Measurements from ENCODE around the gene TP53BP1. TPM values are rescaled to one million over a fixed set of nuclear protein-coding genes. Genes with fewer than 3 reads are reported as not detected.

TP53BP1 gene
- total RNA-seq, 4 donors from 2014 or later, result 11.9 to 27.6 (median 20.6) TPM

DNA sequence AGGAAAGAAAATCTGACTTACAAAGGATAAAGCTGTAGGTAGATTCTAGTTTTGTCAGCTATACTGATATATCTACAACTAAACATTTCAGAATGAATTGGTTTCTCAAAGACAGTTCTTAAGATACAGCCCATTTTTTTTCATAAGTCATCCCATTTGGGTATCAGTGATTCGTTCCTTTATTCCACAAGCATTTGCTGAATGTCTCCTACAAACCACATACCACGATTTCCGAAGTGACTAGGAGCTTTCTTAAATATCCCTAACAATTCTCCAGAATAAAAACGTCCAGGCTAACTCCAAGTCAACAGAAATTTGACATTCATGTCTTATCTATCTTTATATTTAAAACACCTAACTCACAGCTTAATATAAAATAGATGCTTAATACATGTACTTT, 59.8 kb downstream of the TP53BP1 start:
- WGBS, 2 donors, result 89 to 92% methylated on average over 4 of the region's 4 CpGs
- TF ChIP-seq, protein P1, sequence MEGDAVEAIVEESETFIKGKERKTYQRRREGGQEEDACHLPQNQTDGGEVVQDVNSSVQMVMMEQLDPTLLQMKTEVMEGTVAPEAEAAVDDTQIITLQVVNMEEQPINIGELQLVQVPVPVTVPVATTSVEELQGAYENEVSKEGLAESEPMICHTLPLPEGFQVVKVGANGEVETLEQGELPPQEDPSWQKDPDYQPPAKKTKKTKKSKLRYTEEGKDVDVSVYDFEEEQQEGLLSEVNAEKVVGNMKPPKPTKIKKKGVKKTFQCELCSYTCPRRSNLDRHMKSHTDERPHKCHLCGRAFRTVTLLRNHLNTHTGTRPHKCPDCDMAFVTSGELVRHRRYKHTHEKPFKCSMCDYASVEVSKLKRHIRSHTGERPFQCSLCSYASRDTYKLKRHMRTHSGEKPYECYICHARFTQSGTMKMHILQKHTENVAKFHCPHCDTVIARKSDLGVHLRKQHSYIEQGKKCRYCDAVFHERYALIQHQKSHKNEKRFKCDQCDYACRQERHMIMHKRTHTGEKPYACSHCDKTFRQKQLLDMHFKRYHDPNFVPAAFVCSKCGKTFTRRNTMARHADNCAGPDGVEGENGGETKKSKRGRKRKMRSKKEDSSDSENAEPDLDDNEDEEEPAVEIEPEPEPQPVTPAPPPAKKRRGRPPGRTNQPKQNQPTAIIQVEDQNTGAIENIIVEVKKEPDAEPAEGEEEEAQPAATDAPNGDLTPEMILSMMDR (IDR thresholded peaks at IDR 0.05), result no peak
- TF ChIP-seq POLR2A (IDR thresholded peaks at IDR 0.05), result no peak
- Histone ChIP-seq H3K27ac (no peak overlapping the region), H3K27me3 (no peaks in the 10 kb centered on the region), H3K4me1 (no peaks in the 10 kb centered on the region), H3K4me3 (no peak overlapping the region), H3K9me3 (no peaks in the 10 kb centered on the region), H3K36me3 (peaks cover 0 to 87% (median 0%) of the 10 kb centered on the region in 3 donors)
- intact Hi-C loops (cut with DNase I), result no loop called here
- no peak for DNase-seq

DNA sequence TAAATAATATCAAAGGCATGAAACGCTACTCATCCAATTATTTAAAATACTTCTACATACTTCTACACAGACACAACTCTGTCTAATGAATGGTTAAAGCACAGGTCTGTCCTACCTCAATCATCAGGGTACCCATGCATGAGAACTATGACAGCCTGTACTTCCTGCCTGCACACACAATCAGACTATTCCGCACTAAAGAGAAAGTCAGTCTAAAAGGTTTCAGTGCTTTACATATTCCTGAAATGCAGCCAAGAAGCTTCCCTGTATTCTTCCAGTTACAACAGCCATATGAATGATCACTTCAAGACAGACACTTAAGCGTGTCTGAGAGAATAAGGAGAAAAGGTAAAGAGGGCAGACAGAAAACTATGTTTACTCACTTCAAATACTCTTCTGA, 63.3 kb downstream of the TP53BP1 start:
- whole genome bisulfite sequencing, 2 donors, result 45 to 62% methylated on average over 2 to 3 of the region's 3 CpGs
- TF ChIP-seq POLR2A (IDR thresholded peaks at IDR 0.05), result no peak
- TF ChIP-seq, protein P1 (IDR thresholded peaks at IDR 0.05), result no peak
- H3K9me3 ChIP-seq, result no peaks in the 10 kb centered on the region
- H3K4me1 ChIP-seq, result no peaks in the 10 kb centered on the region
- H3K36me3 ChIP-seq, result peaks cover 3 to 93% (median 5%) of the 10 kb centered on the region in 3 donors
- intact Hi-C loops (cut with DNase I), result no loop called here
- H3K27ac ChIP-seq, result no peak overlapping the region
- H3K27me3 ChIP-seq, result no peaks in the 10 kb centered on the region
- DNase-seq, result no peak
- no peak overlapping the region for H3K4me3 ChIP-seq

DNA sequence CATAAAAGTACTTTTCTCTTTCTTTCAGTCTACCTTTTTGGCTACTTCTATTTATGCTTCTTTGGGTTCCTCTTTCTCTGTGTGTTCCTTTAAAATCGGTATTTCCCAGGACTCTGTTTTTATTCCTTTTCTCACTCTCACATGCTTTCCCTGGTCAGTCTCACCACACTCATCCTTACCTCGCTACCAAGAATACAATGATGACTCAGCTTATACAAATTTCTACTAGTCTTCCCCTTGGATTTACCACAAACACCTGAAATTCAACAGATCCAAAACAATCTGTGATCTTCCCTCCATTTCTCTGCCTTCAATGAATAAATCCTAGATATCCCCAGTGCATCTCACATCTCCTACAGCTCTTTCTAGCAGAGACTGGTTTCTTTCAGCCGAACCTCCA, 69.2 kb downstream of the TP53BP1 start:
- Histone ChIP-seq H3K9me3 (no peaks in the 10 kb centered on the region), H3K27me3 (no peaks in the 10 kb centered on the region), H3K27ac (no peak overlapping the region), H3K36me3 (peaks cover 11 to 92% (median 22%) of the 10 kb centered on the region in 3 donors), H3K4me3 (no peak overlapping the region), H3K4me1 (no peaks in the 10 kb centered on the region)
- no peak for DNase-seq
- TF ChIP-seq, protein P1 (IDR thresholded peaks at IDR 0.05), result no peak
- no peak for TF ChIP-seq POLR2A (IDR thresholded peaks at IDR 0.05)
- intact Hi-C loops (cut with DNase I), result no loop called here
- WGBS, 2 donors, result 90 to 94% methylated on average over 3 of the region's 3 CpGs

DNA sequence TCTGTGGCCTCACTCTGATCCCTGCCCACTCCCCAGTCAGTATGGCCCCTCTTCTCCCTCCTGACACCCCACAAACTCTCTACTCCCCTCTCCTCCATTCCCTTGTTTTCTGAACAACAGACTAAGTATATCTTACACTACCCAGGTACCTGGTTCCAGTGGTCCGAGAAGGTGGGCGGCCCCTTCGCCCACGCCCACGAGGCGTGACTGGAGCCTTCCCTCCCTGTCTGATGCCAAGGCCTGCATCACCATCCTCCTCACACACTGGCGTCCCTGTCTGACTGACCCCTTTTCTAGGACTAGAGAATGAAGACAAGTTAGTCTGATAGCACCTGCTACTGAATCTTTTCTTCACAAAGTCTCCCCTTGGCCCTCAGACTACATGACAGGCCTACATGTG, 72.1 kb downstream of the TP53BP1 start:
- 95 to 98% methylated on average over 7 of the region's 7 CpGs for WGBS, 2 donors
- intact Hi-C loops (cut with DNase I), result no loop called here
- Histone ChIP-seq H3K4me3 (no peak overlapping the region), H3K27ac (no peak overlapping the region), H3K27me3 (no peaks in the 10 kb centered on the region), H3K9me3 (no peaks in the 10 kb centered on the region), H3K36me3 (peaks cover 11 to 96% (median 22%) of the 10 kb centered on the region in 3 donors), H3K4me1 (no peaks in the 10 kb centered on the region)
- TF ChIP-seq, protein P1 (IDR thresholded peaks at IDR 0.05), result no peak
- TF ChIP-seq POLR2A (IDR thresholded peaks at IDR 0.05), result no peak
- DNase-seq, result no peak

DNA sequence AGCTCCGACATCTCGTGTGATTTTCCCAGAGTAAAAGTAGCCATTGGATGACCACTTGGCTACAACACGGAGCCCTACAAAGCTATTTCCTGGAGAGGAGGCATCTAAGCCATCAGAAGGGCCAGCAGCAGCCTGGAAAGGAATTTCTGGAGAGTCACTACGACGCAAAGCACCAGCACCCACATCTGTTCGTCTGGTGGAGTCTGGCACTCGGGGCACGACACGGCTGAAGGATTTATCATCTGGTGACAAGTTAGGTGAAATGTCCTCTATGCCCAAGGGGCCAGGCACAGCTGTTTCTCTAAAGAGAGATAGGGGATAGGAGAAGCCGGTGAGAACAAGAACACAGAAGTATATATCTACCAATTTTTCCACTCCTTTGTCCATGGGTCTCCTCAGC, 72.5 kb downstream of the TP53BP1 start:
- Histone ChIP-seq H3K36me3 (peaks cover 11 to 96% (median 26%) of the 10 kb centered on the region in 3 donors), H3K27me3 (no peaks in the 10 kb centered on the region), H3K4me1 (no peaks in the 10 kb centered on the region), H3K9me3 (no peaks in the 10 kb centered on the region), H3K4me3 (no peak overlapping the region), H3K27ac (no peak overlapping the region)
- WGBS, 2 donors, result 90 to 95% methylated on average over 9 to 10 of the region's 10 CpGs
- no peak for TF ChIP-seq POLR2A (IDR thresholded peaks at IDR 0.05)
- TF ChIP-seq, protein P1 (IDR thresholded peaks at IDR 0.05), result no peak
- DNase-seq, result no peak
- intact Hi-C loops (cut with DNase I), result no loop called here

Data from esophagus squamous epithelium (tissue), 5 donors.